SK-N-MC (cell line): ENCODE measurements around the gene CAMK2G.

Source experiments
- EZH2 ChIP-seq: fragments of 200-600 bp; sonication (generic); IDR thresholded peaks from one replicate; pipeline ENCODE4 v1.6.1; 2017; ENCODE audit warnings: antibody characterized with exemption
- POLR2AphosphoS5 ChIP-seq: IDR thresholded peaks from 2 replicates; pipeline ENCODE4 v1.6.1; 2012; ENCODE audit warnings: mild to moderate bottlenecking, low read depth, low read length, borderline replicate concordance

GRCh38 chr10:73847031-73847430 lies 27.3 kb downstream of the CAMK2G start:
- no peak for TF ChIP-seq POLR2AphosphoS5
- no peak for TF ChIP-seq EZH2
